ENCODE results near the gene ABCF1.
A peak's percentile ranks its signal among the peaks of the same experiment; 100 is the strongest.

Gene ABCF1

DNA sequence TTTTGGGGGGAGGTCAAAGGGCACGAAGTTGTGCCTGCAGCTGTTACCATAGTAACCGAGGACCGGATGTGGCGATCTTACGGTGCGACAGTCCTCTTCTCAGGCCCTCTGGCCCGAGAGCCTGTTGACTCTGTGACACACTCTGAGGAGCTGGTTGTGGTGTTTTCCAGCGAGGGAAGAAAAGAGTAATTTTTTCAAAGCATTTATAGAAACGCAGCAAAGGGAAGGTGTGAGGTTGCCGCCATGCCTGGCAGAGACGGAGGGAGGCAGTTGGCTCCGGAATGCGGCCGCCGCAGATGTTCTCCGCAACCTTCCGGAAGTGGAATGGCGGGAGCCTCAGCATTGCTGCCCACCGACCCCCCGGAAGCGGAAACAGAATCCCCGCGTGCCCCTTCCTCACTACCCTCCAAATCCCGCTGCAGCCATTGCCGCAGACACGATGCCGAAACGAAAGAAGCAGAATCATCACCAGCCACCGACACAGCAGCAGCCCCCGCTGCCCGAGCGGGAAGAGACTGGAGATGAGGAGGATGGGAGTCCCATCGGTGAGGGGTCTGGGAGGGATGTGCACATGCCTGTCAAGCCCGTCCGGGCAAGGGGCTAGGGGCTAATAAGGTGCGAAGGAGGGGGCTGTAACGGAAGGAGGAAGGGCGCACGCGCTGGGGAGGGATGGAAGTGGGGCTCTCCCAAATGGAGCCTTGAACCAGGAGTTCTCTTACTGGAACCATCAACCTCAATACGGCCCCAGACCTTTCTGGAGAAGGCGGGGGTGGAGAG is 14.1 kb upstream of the ABCF1 start, which contains the start of gene PRR3:
Gene PRR3 (plus strand): TSS at position 390 of the 777 bp plus-strand sequence. CDS start 50 bp downstream, at position 440.
- CTCF ChIA-PET, result interaction anchor here (0.9 to 8.7 kb wide), 7 partner anchors 9 to 73 kb away, joined by 3 to 99 read pairs (median 4); partner anchors contain the start of gene ABCF1
- no peaks in the 10 kb centered on the region for H3K9me3 ChIP-seq (ENCODE audit: control extremely low read depth in 1 of 5, control insufficient read depth in 4 of 5, insufficient read depth in 2 of 5, low read depth in 1 of 5, low read length in 4 of 5)
- peak; percentile 82 to 93 (median 93) for DNase-seq
- WGBS (ENCODE audit: insufficient coverage), result 0% methylated on average over 30 of the region's 42 CpGs
- H3K27me3 ChIP-seq (replicated peaks in 2 of 5; ENCODE audit: control insufficient read depth in 4 of 5, insufficient read depth in 5 of 5, low read length in 4 of 5), result no peaks in the 10 kb centered on the region
- H3K4me1 ChIP-seq (ENCODE audit: control extremely low read depth in 1 of 4, control insufficient read depth in 4 of 4, insufficient read depth in 4 of 4, low read length in 3 of 4), result peaks cover 8 to 30% (median 23%) of the 10 kb centered on the region in 4 experiments
- H3K27ac ChIP-seq (ENCODE audit: insufficient read depth in 1 of 2, low read depth in 1 of 2, low read length in 2 of 2, poor library complexity in 1 of 2, severe bottlenecking in 2 of 2), result peak within 1 kb of the TSS; percentile 88 to 93
- peak within 1 kb of the TSS; percentile 86 to 95 (median 89) for H3K4me3 ChIP-seq (ENCODE audit: control insufficient read depth in 1 of 7, extremely low read depth in 1 of 7, insufficient read depth in 4 of 7, low read depth in 2 of 7, low read length in 6 of 7)
- peaks cover 6 to 35% (median 28%) of the 10 kb centered on the region in 4 experiments for H3K36me3 ChIP-seq (ENCODE audit: control insufficient read depth in 4 of 4, insufficient read depth in 4 of 4, low read length in 3 of 4)
- POLR2A ChIA-PET, result interaction anchor here (0.5 to 1.9 kb wide), 6 partner anchors 14 to 164 kb away, joined by 3 to 8 read pairs (median 3); partner anchors contain the start of genes ABCF1 and MRPS18B

- H3K36me3 ChIP-seq (ENCODE audit: control insufficient read depth in 4 of 4, insufficient read depth in 4 of 4, low read length in 3 of 4), result peaks cover 5 to 35% (median 28%) of the 10 kb centered on the region in 4 experiments
Observed at GRCh38 chr6:30557683-30557981, 13.6 kb upstream of the ABCF1 start.

DNA sequence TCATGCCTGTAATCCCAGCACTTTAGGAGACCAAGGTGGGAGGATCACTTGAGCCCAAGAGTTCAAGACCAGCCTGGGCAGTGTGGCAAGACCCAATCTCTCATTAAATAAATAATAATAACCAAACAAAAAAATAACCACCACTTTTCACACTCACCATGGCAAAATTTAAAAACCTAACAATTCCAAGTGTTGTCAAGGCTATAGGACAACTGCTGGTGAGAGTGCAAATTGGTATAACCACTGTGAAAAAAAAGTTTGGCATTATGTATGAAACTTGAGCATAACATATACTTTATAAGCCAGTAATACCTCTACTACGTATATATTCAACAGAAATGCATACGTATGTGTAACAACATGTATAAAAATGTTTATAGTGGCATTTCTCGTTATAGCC is 10.3 kb upstream of the ABCF1 start:
- DNase-seq, result no peak
- WGBS (ENCODE audit: insufficient coverage), result no CpG with 5 or more reads among the region's 3 CpGs
- no peak overlapping the region for H3K27ac ChIP-seq (ENCODE audit: insufficient read depth in 1 of 2, low read depth in 1 of 2, low read length in 2 of 2, poor library complexity in 1 of 2, severe bottlenecking in 2 of 2)
- POLR2A ChIA-PET, result no interaction called here
- CTCF ChIA-PET, result no interaction called here
- H3K4me1 ChIP-seq (ENCODE audit: control extremely low read depth in 1 of 4, control insufficient read depth in 4 of 4, insufficient read depth in 4 of 4, low read length in 3 of 4), result peaks cover 7 to 20% (median 14%) of the 10 kb centered on the region in 4 experiments
- peaks cover 0 to 26% (median 24%) of the 10 kb centered on the region in 4 experiments for H3K36me3 ChIP-seq (ENCODE audit: control insufficient read depth in 4 of 4, insufficient read depth in 4 of 4, low read length in 3 of 4)
- no peaks in the 10 kb centered on the region for H3K27me3 ChIP-seq (replicated peaks in 2 of 5; ENCODE audit: control insufficient read depth in 4 of 5, insufficient read depth in 5 of 5, low read length in 4 of 5)
- no peaks in the 10 kb centered on the region for H3K9me3 ChIP-seq (ENCODE audit: control extremely low read depth in 1 of 5, control insufficient read depth in 4 of 5, insufficient read depth in 2 of 5, low read depth in 1 of 5, low read length in 4 of 5)
- no peak overlapping the region for H3K4me3 ChIP-seq (ENCODE audit: control insufficient read depth in 1 of 7, extremely low read depth in 1 of 7, insufficient read depth in 4 of 7, low read depth in 2 of 7, low read length in 6 of 7)

More at GRCh38 chr6:30557683-30557981, 13.6 kb upstream of the ABCF1 start:
- Histone ChIP-seq H3K4me3 (ENCODE audit: control insufficient read depth in 1 of 7, extremely low read depth in 1 of 7, insufficient read depth in 4 of 7, low read depth in 2 of 7, low read length in 6 of 7) (peak overlapping the region; percentile 86 to 95 (median 89)), H3K27me3 (replicated peaks in 2 of 5; ENCODE audit: control insufficient read depth in 4 of 5, insufficient read depth in 5 of 5, low read length in 4 of 5) (no peaks in the 10 kb centered on the region), H3K9me3 (ENCODE audit: control extremely low read depth in 1 of 5, control insufficient read depth in 4 of 5, insufficient read depth in 2 of 5, low read depth in 1 of 5, low read length in 4 of 5) (no peaks in the 10 kb centered on the region), H3K4me1 (ENCODE audit: control extremely low read depth in 1 of 4, control insufficient read depth in 4 of 4, insufficient read depth in 4 of 4, low read length in 3 of 4) (peaks cover 8 to 30% (median 23%) of the 10 kb centered on the region in 4 experiments), H3K27ac (ENCODE audit: insufficient read depth in 1 of 2, low read depth in 1 of 2, low read length in 2 of 2, poor library complexity in 1 of 2, severe bottlenecking in 2 of 2) (peak overlapping the region; percentile 88 to 93)
- POLR2A ChIA-PET, result interaction anchor here (0.5 to 1.7 kb wide), 3 partner anchors 14 to 58 kb away, joined by 3 to 8 read pairs (median 4); no protein-coding TSS in a partner anchor
- CTCF ChIA-PET, result interaction anchor here (0.9 to 8.7 kb wide), 6 partner anchors 9 to 73 kb away, joined by 3 to 99 read pairs (median 5); partner anchors contain the start of gene ABCF1
- peak in 2 of 3 donors; percentile 78 to 79 for DNase-seq
- 5% methylated on average over 4 of the region's 6 CpGs for WGBS (ENCODE audit: insufficient coverage)

- 95% methylated on average over 12 of the region's 14 CpGs for WGBS (ENCODE audit: insufficient coverage)
- H3K27ac ChIP-seq (ENCODE audit: insufficient read depth in 1 of 2, low read depth in 1 of 2, low read length in 2 of 2, poor library complexity in 1 of 2, severe bottlenecking in 2 of 2), result no peak overlapping the region
- no peak for DNase-seq
- H3K9me3 ChIP-seq (ENCODE audit: control extremely low read depth in 1 of 5, control insufficient read depth in 4 of 5, insufficient read depth in 2 of 5, low read depth in 1 of 5, low read length in 4 of 5), result no peaks in the 10 kb centered on the region
- peaks cover 0 to 26% (median 24%) of the 10 kb centered on the region in 4 experiments for H3K36me3 ChIP-seq (ENCODE audit: control insufficient read depth in 4 of 4, insufficient read depth in 4 of 4, low read length in 3 of 4)
- POLR2A ChIA-PET, result no interaction called here
- H3K4me1 ChIP-seq (ENCODE audit: control extremely low read depth in 1 of 4, control insufficient read depth in 4 of 4, insufficient read depth in 4 of 4, low read length in 3 of 4), result peaks cover 5 to 8% (median 7%) of the 10 kb centered on the region in 4 experiments
- CTCF ChIA-PET, result interaction anchor here (0.6 to 4.5 kb wide), 6 partner anchors 14 to 70 kb away, joined by 3 to 17 read pairs (median 3); no protein-coding TSS in a partner anchor
- no peaks in the 10 kb centered on the region for H3K27me3 ChIP-seq (replicated peaks in 2 of 5; ENCODE audit: control insufficient read depth in 4 of 5, insufficient read depth in 5 of 5, low read length in 4 of 5)
- no peak overlapping the region for H3K4me3 ChIP-seq (ENCODE audit: control insufficient read depth in 1 of 7, extremely low read depth in 1 of 7, insufficient read depth in 4 of 7, low read depth in 2 of 7, low read length in 6 of 7)
Observed at GRCh38 chr6:30562470-30563425, 8.5 kb upstream of the ABCF1 start.

DNA sequence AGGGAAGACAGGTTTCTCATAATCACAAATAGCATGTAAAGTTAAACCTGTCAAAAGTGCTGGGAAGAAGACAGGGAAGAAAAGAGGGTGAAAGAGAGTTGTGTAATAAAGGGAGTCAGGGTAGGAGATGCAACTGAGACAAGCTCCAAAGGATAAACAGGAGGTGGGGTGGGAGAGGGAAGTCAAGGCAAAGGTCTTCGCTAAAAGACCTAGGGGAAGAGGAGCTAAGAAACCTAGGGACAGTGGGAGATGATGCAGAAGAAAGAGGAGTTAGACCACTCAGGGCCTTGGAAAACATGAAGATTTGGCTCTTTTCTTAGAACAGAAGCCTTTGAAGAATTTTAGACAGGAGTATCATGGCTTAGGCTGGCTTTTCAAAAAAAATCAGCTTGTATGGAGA is 7.1 kb upstream of the ABCF1 start:
- POLR2A ChIA-PET, result interaction anchor here (0.6 to 1.1 kb wide), 3 partner anchors 33 to 631 kb away, joined by 3 to 4 read pairs (median 3); no protein-coding TSS in a partner anchor
- DNase-seq, result no peak
- no peaks in the 10 kb centered on the region for H3K27me3 ChIP-seq (replicated peaks in 2 of 5; ENCODE audit: control insufficient read depth in 4 of 5, insufficient read depth in 5 of 5, low read length in 4 of 5)
- CTCF ChIA-PET, result interaction anchor here (0.5 to 4.5 kb wide), 8 partner anchors 13 to 81 kb away, joined by 3 to 17 read pairs (median 3); no protein-coding TSS in a partner anchor
- peaks cover 0 to 26% (median 23%) of the 10 kb centered on the region in 4 experiments for H3K36me3 ChIP-seq (ENCODE audit: control insufficient read depth in 4 of 4, insufficient read depth in 4 of 4, low read length in 3 of 4)
- H3K4me1 ChIP-seq (ENCODE audit: control extremely low read depth in 1 of 4, control insufficient read depth in 4 of 4, insufficient read depth in 4 of 4, low read length in 3 of 4), result no peaks in the 10 kb centered on the region
- H3K27ac ChIP-seq (ENCODE audit: insufficient read depth in 1 of 2, low read depth in 1 of 2, low read length in 2 of 2, poor library complexity in 1 of 2, severe bottlenecking in 2 of 2), result no peak overlapping the region
- no peaks in the 10 kb centered on the region for H3K9me3 ChIP-seq (ENCODE audit: control extremely low read depth in 1 of 5, control insufficient read depth in 4 of 5, insufficient read depth in 2 of 5, low read depth in 1 of 5, low read length in 4 of 5)
- 100% methylated on average over 1 of the region's 1 CpG for WGBS (ENCODE audit: insufficient coverage)
- H3K4me3 ChIP-seq (ENCODE audit: control insufficient read depth in 1 of 7, extremely low read depth in 1 of 7, insufficient read depth in 4 of 7, low read depth in 2 of 7, low read length in 6 of 7), result no peak overlapping the region

DNA sequence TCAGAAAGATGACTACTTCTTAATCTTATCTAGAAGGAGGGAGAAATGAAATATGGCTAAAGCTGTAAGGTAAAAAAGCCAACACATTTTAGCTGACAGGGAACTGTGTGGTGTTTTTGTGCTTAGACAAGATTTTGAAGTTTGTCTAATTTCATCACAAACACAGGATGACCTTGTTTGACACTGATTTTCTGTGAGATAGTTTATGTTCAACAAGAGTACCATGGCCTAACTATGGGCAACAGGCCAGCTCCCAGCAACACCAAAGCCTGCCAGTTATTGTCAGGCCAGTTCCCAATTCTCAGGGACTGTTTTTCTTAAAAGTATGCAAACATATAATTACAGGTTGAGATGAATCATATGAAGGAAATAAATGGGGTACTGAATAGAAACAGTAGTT is 5.5 kb upstream of the ABCF1 start:
- Histone ChIP-seq H3K27me3 (replicated peaks in 2 of 5; ENCODE audit: control insufficient read depth in 4 of 5, insufficient read depth in 5 of 5, low read length in 4 of 5) (no peaks in the 10 kb centered on the region), H3K4me3 (ENCODE audit: control insufficient read depth in 1 of 7, extremely low read depth in 1 of 7, insufficient read depth in 4 of 7, low read depth in 2 of 7, low read length in 6 of 7) (no peak overlapping the region), H3K36me3 (ENCODE audit: control insufficient read depth in 4 of 4, insufficient read depth in 4 of 4, low read length in 3 of 4) (peaks cover 0 to 25% (median 23%) of the 10 kb centered on the region in 4 experiments), H3K27ac (ENCODE audit: insufficient read depth in 1 of 2, low read depth in 1 of 2, low read length in 2 of 2, poor library complexity in 1 of 2, severe bottlenecking in 2 of 2) (no peak overlapping the region), H3K9me3 (ENCODE audit: control extremely low read depth in 1 of 5, control insufficient read depth in 4 of 5, insufficient read depth in 2 of 5, low read depth in 1 of 5, low read length in 4 of 5) (no peaks in the 10 kb centered on the region), H3K4me1 (ENCODE audit: control extremely low read depth in 1 of 4, control insufficient read depth in 4 of 4, insufficient read depth in 4 of 4, low read length in 3 of 4) (peaks cover 6 to 9% (median 8%) of the 10 kb centered on the region in 4 experiments)
- CTCF ChIA-PET, result interaction anchor here (0.5 to 4.5 kb wide), 8 partner anchors 8 to 111 kb away, joined by 3 to 17 read pairs (median 6); partner anchors contain the start of gene PRR3
- DNase-seq, result no peak
- POLR2A ChIA-PET, result interaction anchor here (0.6 to 1.3 kb wide), 2 partner anchors 14 to 49 kb away, joined by 3 to 6 read pairs; no protein-coding TSS in a partner anchor
